ENCODE measurements around the gene LIMA1.
A peak's percentile ranks its signal among the peaks of the same experiment; 100 is the strongest.

LIMA1 gene

DNA sequence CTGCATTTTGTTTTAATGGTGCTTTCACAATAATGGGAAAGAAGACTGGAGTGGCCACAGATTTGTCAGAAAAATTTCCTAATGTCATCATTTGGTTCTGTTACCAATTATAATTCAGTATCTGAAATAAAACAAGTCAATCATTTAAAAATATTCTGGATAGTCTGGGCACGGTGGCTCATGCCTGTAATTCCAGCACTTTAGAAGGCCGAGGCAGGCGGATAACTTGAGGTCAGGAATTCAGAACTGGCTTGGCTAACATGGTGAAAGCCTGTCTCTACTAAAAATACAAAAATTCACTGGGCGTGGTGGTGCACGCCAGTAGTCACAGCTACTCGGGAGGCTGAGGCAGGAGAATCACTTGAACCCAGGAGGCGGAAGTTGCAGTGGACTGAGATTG is 4.0 kb upstream of the LIMA1 start:
- no peaks in the 10 kb centered on the region for H3K27me3 ChIP-seq (ENCODE audit: insufficient read depth, low read depth, severe bottlenecking)
- TF ChIP-seq, protein P1, sequence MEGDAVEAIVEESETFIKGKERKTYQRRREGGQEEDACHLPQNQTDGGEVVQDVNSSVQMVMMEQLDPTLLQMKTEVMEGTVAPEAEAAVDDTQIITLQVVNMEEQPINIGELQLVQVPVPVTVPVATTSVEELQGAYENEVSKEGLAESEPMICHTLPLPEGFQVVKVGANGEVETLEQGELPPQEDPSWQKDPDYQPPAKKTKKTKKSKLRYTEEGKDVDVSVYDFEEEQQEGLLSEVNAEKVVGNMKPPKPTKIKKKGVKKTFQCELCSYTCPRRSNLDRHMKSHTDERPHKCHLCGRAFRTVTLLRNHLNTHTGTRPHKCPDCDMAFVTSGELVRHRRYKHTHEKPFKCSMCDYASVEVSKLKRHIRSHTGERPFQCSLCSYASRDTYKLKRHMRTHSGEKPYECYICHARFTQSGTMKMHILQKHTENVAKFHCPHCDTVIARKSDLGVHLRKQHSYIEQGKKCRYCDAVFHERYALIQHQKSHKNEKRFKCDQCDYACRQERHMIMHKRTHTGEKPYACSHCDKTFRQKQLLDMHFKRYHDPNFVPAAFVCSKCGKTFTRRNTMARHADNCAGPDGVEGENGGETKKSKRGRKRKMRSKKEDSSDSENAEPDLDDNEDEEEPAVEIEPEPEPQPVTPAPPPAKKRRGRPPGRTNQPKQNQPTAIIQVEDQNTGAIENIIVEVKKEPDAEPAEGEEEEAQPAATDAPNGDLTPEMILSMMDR (IDR thresholded peaks at IDR 0.05; ENCODE audit: low read depth, low read length), result no peak
- no peaks in the 10 kb centered on the region for H3K36me3 ChIP-seq
- H3K4me3 ChIP-seq (ENCODE audit: low read depth, low read length), result no peak overlapping the region
- H3K9me3 ChIP-seq (ENCODE audit: severe bottlenecking), result peaks cover 2% of the 10 kb centered on the region
- no peak for DNase-seq
- no peak overlapping the region for H3K27ac ChIP-seq

DNA sequence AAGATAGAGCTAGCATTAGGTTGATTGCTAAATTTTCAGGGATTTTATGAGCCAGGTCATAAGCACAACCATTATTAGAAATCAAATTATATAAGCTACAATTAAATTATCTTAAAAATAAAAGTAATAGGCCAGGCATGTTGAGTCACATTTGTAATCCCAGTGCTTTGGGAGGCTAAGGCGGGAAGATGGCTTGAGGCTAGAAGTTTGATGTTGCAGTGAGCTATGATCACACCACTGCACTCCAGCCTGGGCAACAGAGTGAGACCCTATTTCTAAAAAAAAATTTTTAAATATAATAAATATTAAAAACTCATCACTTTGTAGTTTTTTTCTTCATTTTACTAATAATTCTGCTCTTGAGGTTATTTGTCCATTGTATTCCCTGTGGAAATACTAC is 1.9 kb upstream of the LIMA1 start:
- Histone ChIP-seq H3K9me3 (ENCODE audit: severe bottlenecking) (no peaks in the 10 kb centered on the region), H3K27me3 (ENCODE audit: insufficient read depth, low read depth, severe bottlenecking) (no peaks in the 10 kb centered on the region), H3K4me3 (ENCODE audit: low read depth, low read length) (no peak overlapping the region), H3K36me3 (no peaks in the 10 kb centered on the region), H3K27ac (no peak overlapping the region)
- TF ChIP-seq, protein P1 (IDR thresholded peaks at IDR 0.05; ENCODE audit: low read depth, low read length), result no peak
- no peak for DNase-seq

DNA sequence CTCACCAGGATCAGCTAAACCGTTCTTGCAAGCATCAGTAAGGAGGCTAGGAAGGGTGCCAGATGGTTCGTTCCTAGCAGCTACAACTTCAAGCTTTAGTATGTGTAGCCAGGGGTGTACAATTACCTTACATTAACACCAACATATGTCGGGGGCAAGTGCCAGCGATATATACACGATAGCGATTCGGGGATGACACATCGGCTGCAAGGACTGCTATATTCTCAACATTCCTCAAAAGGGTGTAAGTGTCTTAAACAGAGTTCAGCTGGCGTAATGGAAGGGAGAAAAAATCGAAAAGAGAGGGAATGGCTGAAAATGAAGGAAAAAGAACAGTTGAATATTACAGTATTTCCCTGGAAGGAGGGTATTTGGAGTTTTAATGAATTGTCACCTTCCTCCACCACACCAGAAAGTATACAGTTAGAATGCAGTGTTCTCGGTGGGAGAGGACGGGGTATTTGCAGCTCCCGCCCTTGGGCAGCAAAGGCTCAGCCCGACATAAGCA is 545 bp downstream of the LIMA1 start:
- H3K4me3 ChIP-seq (ENCODE audit: low read depth, low read length), result peak overlapping the region; percentile 65
- no peaks in the 10 kb centered on the region for H3K36me3 ChIP-seq
- H3K27ac ChIP-seq, result peak overlapping the region; percentile 80
- TF ChIP-seq, protein P1 (IDR thresholded peaks at IDR 0.05; ENCODE audit: low read depth, low read length), result no peak
- peak; percentile 70 for DNase-seq
- no peaks in the 10 kb centered on the region for H3K9me3 ChIP-seq (ENCODE audit: severe bottlenecking)
- H3K27me3 ChIP-seq (ENCODE audit: insufficient read depth, low read depth, severe bottlenecking), result no peaks in the 10 kb centered on the region

DNA sequence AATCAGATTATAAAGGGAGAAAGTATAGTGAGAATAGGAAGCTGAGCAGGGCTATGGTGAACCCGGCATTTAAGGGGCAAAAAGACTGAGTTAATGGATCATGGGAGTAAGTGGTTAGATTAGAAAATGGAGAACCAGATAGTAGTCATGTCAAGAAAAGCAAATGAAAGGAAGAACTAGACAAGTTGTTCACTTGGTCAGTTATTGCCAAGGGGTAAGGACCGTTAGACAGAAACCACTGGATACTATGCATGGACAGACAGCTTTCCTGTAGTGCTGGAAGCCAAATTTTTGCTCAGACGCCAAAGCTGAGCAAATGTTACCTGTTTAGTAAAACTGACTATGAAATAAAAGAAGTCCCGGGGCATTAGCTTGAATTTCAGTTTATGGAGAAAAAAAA is 3.8 kb downstream of the LIMA1 start:
- DNase-seq, result no peak
- Histone ChIP-seq H3K27ac (no peak overlapping the region), H3K9me3 (ENCODE audit: severe bottlenecking) (no peaks in the 10 kb centered on the region), H3K27me3 (ENCODE audit: insufficient read depth, low read depth, severe bottlenecking) (no peaks in the 10 kb centered on the region), H3K36me3 (peaks cover 3% of the 10 kb centered on the region; the same call in 1 of the 2 replicates), H3K4me3 (ENCODE audit: low read depth, low read length) (no peak overlapping the region)
- TF ChIP-seq, protein P1 (IDR thresholded peaks at IDR 0.05; ENCODE audit: low read depth, low read length), result no peak

DNA sequence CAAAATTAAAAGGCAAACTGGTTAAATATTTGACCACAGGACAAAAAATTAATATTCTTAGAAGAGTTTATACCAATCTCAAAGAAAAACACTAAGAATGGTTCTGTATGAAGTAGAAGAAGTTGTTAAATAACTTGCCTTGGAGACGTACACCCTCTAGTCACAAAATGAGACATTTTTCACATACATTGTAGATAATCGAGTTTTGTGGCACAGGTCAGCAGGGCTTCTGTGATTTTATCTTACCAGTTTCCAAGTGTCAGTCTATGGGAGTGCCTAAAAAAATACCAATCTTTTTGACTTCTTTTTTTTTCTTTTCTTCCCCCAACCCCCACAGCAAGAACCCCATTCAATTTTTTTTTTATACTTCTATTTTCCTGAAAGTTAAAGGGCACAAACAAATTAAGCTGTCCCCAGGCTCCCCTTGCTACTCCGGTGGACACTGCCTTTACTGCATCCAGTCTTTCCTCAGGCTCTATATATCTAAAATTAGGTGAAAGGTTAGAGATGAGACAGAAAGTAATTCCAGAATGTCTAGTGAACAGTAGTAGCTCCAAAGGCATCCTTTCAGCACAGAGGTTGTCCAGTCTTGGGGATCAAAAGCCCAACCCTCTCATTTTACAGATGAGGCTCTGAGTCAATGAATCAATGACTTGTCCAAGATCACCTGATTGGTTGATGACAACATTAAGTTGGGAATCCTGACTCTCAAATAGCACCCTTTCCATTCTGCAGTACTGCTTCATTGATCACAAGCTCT is 6.2 kb downstream of the LIMA1 start:
- no peak overlapping the region for H3K27ac ChIP-seq
- DNase-seq, result no peak
- no peaks in the 10 kb centered on the region for H3K9me3 ChIP-seq (ENCODE audit: severe bottlenecking)
- no peaks in the 10 kb centered on the region for H3K27me3 ChIP-seq (ENCODE audit: insufficient read depth, low read depth, severe bottlenecking)
- TF ChIP-seq, protein P1 (IDR thresholded peaks at IDR 0.05; ENCODE audit: low read depth, low read length), result no peak
- no peak overlapping the region for H3K4me3 ChIP-seq (ENCODE audit: low read depth, low read length)
- H3K36me3 ChIP-seq, result peaks cover 5% of the 10 kb centered on the region; the same call in 1 of the 2 replicates

Measured in WERI-Rb-1 (cell line).